MCF 10A (cell line): ENCODE results near the gene SLC35B2. TPM values are rescaled to one million over a fixed set of nuclear protein-coding genes. Genes with fewer than 3 reads are reported as not detected.
A peak's percentile ranks its signal among the peaks of the same experiment; 100 is the strongest.

Experiments used
- BruUV-seq: library from RNA; stranded (reverse); fragments of 400-500 nt; replicated peaks from 2 replicates; lab custom pipeline; 2021; lab: Mats Ljungman, UMichigan
- CTCF ChIA-PET: fragments of 300-600 bp; sonication (Branson Sonifier 250); formaldehyde crosslinking; extraction: SDS; loops from one replicate; lab custom pipeline; 2021; ENCODE audit warnings: antibody characterized with exemption, inconsistent platforms; lab: Yijun Ruan, JAX
- POLR2A ChIA-PET: fragments of 300-600, 350-650 bp; sonication (Branson Sonifier 250); formaldehyde crosslinking; extraction: SDS; loops from one replicate; lab custom pipeline; 2020; ENCODE audit warnings: antibody characterized with exemption, inconsistent platforms; lab: Yijun Ruan, JAX
- DNase-seq: peaks from one replicate; pipeline ENCODE4 v3.0.0-alpha.2; 2018; ENCODE audit not compliant: unreplicated experiment
- H3K27ac Mint-ChIP-seq: one replicate; pipeline ENCODE4 v1.8.0; 2022; ENCODE audit warnings: mild to moderate bottlenecking, low read depth, mixed read lengths; ENCODE audit not compliant: unreplicated experiment
- H3K27me3 Mint-ChIP-seq: one replicate; pipeline ENCODE4 v1.8.0; 2022; ENCODE audit warnings: mixed read lengths; ENCODE audit not compliant: insufficient read depth, unreplicated experiment
- H3K36me3 Mint-ChIP-seq: one replicate; pipeline ENCODE4 v1.8.0; 2022; ENCODE audit warnings: mild to moderate bottlenecking, moderate library complexity, mixed read lengths; ENCODE audit not compliant: insufficient read depth, unreplicated experiment
- H3K4me1 Mint-ChIP-seq: one replicate; pipeline ENCODE4 v1.8.0; 2022; ENCODE audit warnings: mixed read lengths; ENCODE audit not compliant: insufficient read depth, unreplicated experiment
- H3K4me3 Mint-ChIP-seq: one replicate; pipeline ENCODE4 v1.8.0; 2022; ENCODE audit warnings: mild to moderate bottlenecking, moderate library complexity, mixed read lengths; ENCODE audit not compliant: unreplicated experiment
- H3K9me3 Mint-ChIP-seq: one replicate; pipeline ENCODE4 v1.8.0; 2022; ENCODE audit warnings: mixed read lengths; ENCODE audit not compliant: unreplicated experiment
- intact Hi-C: fragments of 100-400 bp; cut with micrococcal nuclease; formaldehyde crosslinking; loops from 2 replicates; pipeline ENCODE4 v1.14.1; 2022
- total RNA-seq: library from RNA; stranded (reverse); gene quantifications from 2 replicates; pipeline ENCODE4 v1.2.3, GENCODE V29; 2022
- TF ChIP-seq, protein P1 (sequence below): fragments of 200-600 bp; IDR thresholded peaks from one replicate; pipeline ENCODE4 v1.8.0; 2022; ENCODE audit warnings: antibody characterized with exemption, mild to moderate bottlenecking; ENCODE audit not compliant: unreplicated experiment

Gene SLC35B2
- total RNA-seq, 1 experiment from 2014 or later, result 27.1 TPM

DNA sequence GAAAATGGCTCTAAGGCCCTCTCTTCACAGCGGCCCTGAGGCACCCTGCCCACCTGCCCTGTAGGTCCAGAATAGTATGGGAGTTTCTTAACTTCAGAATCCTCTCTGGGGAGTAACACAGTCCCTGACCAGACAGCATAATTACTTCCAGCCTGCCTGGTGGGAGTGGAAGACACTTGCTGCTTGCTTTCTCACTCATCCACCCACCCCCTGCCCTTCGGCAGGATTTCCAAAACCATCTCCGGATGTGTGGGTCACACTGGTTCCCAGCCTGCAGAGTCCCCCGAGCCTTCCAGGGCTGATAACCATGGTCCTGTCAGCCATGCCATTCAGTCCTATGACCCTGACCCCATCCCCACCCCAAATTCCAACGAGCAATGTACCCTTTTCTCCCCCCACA, 28.5 kb downstream of the SLC35B2 start:
- Mint-ChIP-seq H3K36me3 (no peaks in the 10 kb centered on the region), H3K4me3 (no peak overlapping the region), H3K27ac (no peak overlapping the region), H3K27me3 (no peaks in the 10 kb centered on the region), H3K4me1 (peaks cover 39% of the 10 kb centered on the region), H3K9me3 (no peaks in the 10 kb centered on the region)
- POLR2A ChIA-PET, result no interaction called here
- DNase-seq, result no peak
- BruUV-seq, result no TSS peak
- intact Hi-C loops, result no loop called here
- TF ChIP-seq, protein P1, sequence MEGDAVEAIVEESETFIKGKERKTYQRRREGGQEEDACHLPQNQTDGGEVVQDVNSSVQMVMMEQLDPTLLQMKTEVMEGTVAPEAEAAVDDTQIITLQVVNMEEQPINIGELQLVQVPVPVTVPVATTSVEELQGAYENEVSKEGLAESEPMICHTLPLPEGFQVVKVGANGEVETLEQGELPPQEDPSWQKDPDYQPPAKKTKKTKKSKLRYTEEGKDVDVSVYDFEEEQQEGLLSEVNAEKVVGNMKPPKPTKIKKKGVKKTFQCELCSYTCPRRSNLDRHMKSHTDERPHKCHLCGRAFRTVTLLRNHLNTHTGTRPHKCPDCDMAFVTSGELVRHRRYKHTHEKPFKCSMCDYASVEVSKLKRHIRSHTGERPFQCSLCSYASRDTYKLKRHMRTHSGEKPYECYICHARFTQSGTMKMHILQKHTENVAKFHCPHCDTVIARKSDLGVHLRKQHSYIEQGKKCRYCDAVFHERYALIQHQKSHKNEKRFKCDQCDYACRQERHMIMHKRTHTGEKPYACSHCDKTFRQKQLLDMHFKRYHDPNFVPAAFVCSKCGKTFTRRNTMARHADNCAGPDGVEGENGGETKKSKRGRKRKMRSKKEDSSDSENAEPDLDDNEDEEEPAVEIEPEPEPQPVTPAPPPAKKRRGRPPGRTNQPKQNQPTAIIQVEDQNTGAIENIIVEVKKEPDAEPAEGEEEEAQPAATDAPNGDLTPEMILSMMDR, result no peak
- CTCF ChIA-PET, result interaction anchor here (1.1 to 1.2 kb wide), 2 partner anchors 10 to 56 kb away, joined by 3 to 4 read pairs; no protein-coding TSS in a partner anchor

DNA sequence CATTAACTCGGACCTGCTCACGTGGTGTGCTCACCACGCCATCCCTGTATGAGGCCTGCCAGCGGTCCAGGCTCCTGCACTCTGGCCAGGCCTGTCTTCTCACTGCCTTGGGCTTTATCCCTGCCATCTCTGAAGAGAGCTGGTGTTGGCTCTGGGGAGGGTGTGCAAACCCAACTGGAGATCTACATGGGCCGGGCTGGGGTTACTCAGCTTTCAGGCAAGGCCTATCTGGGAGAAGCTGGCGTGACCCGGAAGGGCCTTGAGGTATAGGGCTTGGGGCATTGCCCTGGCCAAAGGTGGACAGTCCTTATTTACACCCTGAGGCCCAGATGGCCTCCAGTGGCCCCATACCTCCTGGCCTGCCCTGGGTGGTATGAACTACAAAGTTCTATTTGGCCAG, 28.9 kb downstream of the SLC35B2 start:
- DNase-seq, result no peak
- intact Hi-C loops, result no loop called here
- TF ChIP-seq, protein P1, result no peak
- H3K36me3 Mint-ChIP-seq, result no peaks in the 10 kb centered on the region
- H3K4me3 Mint-ChIP-seq, result no peak overlapping the region
- ChIA-PET CTCF (interaction anchor here (0.6 to 1.6 kb wide), 6 partner anchors 9 to 149 kb away, joined by 3 to 7 read pairs (median 4); partner anchors contain the start of gene SLC35B2), POLR2A (no interaction called here)
- H3K9me3 Mint-ChIP-seq, result no peaks in the 10 kb centered on the region
- BruUV-seq, result no TSS peak
- H3K27ac Mint-ChIP-seq, result no peak overlapping the region
- no peaks in the 10 kb centered on the region for H3K27me3 Mint-ChIP-seq
- H3K4me1 Mint-ChIP-seq, result peaks cover 35% of the 10 kb centered on the region

DNA sequence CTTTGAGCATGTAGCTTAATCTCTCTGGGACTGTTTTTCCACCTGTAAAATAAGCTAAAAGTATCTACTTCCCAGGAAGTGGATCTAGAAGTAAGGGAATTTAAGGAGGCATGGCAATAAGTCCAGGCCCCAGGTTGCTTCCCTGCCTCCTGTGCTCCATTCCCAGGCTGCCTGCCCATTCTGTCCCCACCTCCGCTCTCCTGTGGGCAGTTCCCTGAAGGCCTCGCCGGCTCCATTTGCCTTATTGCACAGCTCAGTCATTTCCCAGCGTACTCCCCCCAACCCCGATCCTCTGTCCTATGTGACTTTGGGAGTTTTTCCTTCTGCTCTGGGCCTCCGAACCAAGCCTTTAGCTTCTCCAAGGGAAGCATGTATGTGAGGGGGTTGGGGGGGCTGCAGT, 29.3 kb downstream of the SLC35B2 start:
- TF ChIP-seq, protein P1, result no peak
- Mint-ChIP-seq H3K4me1 (peaks cover 37% of the 10 kb centered on the region), H3K4me3 (no peak overlapping the region), H3K9me3 (no peaks in the 10 kb centered on the region), H3K27ac (no peak overlapping the region), H3K27me3 (no peaks in the 10 kb centered on the region), H3K36me3 (no peaks in the 10 kb centered on the region)
- POLR2A ChIA-PET, result interaction anchor here (0.6 to 1.5 kb wide), 2 partner anchors 17 to 42 kb away, joined by 3 to 4 read pairs; no protein-coding TSS in a partner anchor
- intact Hi-C loops, result no loop called here
- CTCF ChIA-PET, result interaction anchor here (0.6 to 1.6 kb wide), 7 partner anchors 8 to 150 kb away, joined by 3 to 9 read pairs (median 4); partner anchors contain the start of gene SLC35B2
- no peak for DNase-seq
- BruUV-seq, result no TSS peak

DNA sequence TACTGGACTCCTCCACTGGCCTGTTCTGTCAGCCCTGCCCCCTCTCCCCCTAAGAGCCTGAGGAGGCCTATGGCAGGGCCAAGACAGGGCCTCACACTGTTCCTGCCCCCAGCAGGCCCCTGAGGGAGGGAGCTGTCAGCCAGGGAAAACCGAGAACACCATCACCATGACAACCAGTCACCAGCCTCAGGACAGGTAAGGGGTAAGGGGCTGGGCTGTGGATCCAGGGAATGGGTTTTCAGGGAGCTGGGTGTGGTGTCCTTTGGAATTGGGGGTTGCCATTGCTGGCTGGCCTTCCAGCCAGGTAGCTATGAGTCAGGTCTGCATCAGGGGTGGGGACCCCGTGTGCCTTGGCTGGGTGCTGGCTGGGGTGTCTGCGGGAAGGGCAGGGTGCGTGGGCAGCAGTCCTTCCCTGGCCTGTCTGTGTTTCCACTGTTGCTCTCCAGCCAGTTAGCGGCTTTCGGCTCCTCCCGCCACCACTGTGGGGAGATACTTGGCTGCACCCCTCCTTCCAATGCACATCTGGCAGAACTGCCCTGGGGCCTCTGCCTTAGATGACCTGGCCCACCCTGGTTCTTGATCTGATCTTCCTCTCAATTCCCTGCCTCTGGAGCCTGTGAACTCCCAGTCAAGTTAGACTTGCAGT, 30.1 kb downstream of the SLC35B2 start:
- BruUV-seq, result no TSS peak
- H3K27ac Mint-ChIP-seq, result peak overlapping the region; percentile 35
- no peaks in the 10 kb centered on the region for H3K27me3 Mint-ChIP-seq
- H3K9me3 Mint-ChIP-seq, result no peaks in the 10 kb centered on the region
- no peak for DNase-seq
- TF ChIP-seq, protein P1, result no peak
- no peak overlapping the region for H3K4me3 Mint-ChIP-seq
- POLR2A ChIA-PET, result interaction anchor here (0.6 to 1.5 kb wide), 3 partner anchors 18 to 41 kb away, joined by 3 to 4 read pairs (median 4); no protein-coding TSS in a partner anchor
- intact Hi-C loops, result no loop called here
- H3K4me1 Mint-ChIP-seq, result peaks cover 42% of the 10 kb centered on the region
- H3K36me3 Mint-ChIP-seq, result no peaks in the 10 kb centered on the region
- CTCF ChIA-PET, result interaction anchor here (0.5 to 2.6 kb wide), 10 partner anchors 8 to 249 kb away, joined by 3 to 9 read pairs (median 3); partner anchors contain the start of gene SLC35B2
